ENCODE results near the gene DGKA. TPM values are rescaled to one million over a fixed set of nuclear protein-coding genes. Genes with fewer than 3 reads are reported as not detected.

Gene DGKA
- total RNA-seq, 1 experiment from 2014 or later, result 58.3 TPM

- no peak for TF ChIP-seq MAX (IDR thresholded peaks at IDR 0.05)
- no peak for TF ChIP-seq CTCF (IDR thresholded peaks at IDR 0.05 in 2 of 3, conservative IDR thresholded peaks at IDR 0.05 in 1 of 3; ENCODE audit: borderline replicate concordance in 1 of 3, insufficient read depth in 1 of 3, low read depth in 2 of 3, low read length in 2 of 3)
- TF ChIP-seq POLR2A (IDR thresholded peaks at IDR 0.05; ENCODE audit: borderline replicate concordance, extremely low read depth, insufficient read depth, insufficient read length), result no peak
- no peak for TF ChIP-seq JUND (IDR thresholded peaks at IDR 0.05)
- no peak for TF ChIP-seq EZH2phosphoT487 (IDR thresholded peaks at IDR 0.05; ENCODE audit: borderline replicate concordance)
- no peak for TF ChIP-seq ZFX (IDR thresholded peaks at IDR 0.05)
Measured at GRCh38 chr12:55995366-55995765, 64.4 kb downstream of the DGKA start (continued).

- intact Hi-C loops (cut with micrococcal nuclease), result loop anchor here (1.0 to 5.0 kb wide), 3 partner anchors 33 to 121 kb away; partner anchors contain the start of genes RPL41, RPS26 and ZC3H10
- H3K27ac ChIP-seq (ENCODE audit: low read depth, low read length), result peak overlapping the region; percentile 63
- POLR2A ChIA-PET, result interaction anchor here (0.6 to 2.8 kb wide), 6 partner anchors 10 to 314 kb away, joined by 3 to 22 read pairs (median 4); partner anchors contain the start of gene ZC3H10
Measured at GRCh38 chr12:55996201-55996714, 65.3 kb downstream of the DGKA start.

More at GRCh38 chr12:55996201-55996714, 65.3 kb downstream of the DGKA start:
- no peaks in the 10 kb centered on the region for H4K20me1 ChIP-seq (ENCODE audit: insufficient read depth)
- ChIA-PET RAD21 (ENCODE audit: low non-redundant PET in 1 of 2, low total read pairs in 2 of 2, uncharacterized antibody in 2 of 2, unreplicated experiment in 2 of 2) (interaction anchor here (0.8 to 2.0 kb wide), 4 partner anchors 22 to 44 kb away, joined by 3 to 6 read pairs (median 5); partner anchors contain the start of gene RAB5B (in 1 of the 2)), CTCF (interaction anchor here (0.5 to 3.5 kb wide), 21 partner anchors 12 to 259 kb away, joined by 3 to 48 read pairs (median 4); partner anchors contain the start of genes DNAJC14, ERBB3, MYL6 and RAB5B)
- H3K9ac ChIP-seq (ENCODE audit: low read length), result peak overlapping the region; percentile 73
- peak overlapping the region; percentile 88 for H3K4me2 ChIP-seq (ENCODE audit: low read length)
- TF ChIP-seq SP1 (IDR thresholded peaks at IDR 0.05; ENCODE audit: low read depth) (peak; percentile 24; the same call in 1 of the 2 replicates), CBX3 (IDR thresholded peaks at IDR 0.05; ENCODE audit: low read depth) (0 out of 2 replicates have a peak, but pooled peaks have one; percentile 25), CTCF (IDR thresholded peaks at IDR 0.05 in 2 of 3, conservative IDR thresholded peaks at IDR 0.05 in 1 of 3; ENCODE audit: borderline replicate concordance in 1 of 3, insufficient read depth in 1 of 3, low read depth in 2 of 3, low read length in 2 of 3) (peak; percentile 73 to 94 (median 84)), MAX (IDR thresholded peaks at IDR 0.05) (no peak), RAD21 (IDR thresholded peaks at IDR 0.05; ENCODE audit: low read depth) (peak; percentile 85), TCF7L2 (IDR thresholded peaks at IDR 0.05; ENCODE audit: borderline replicate concordance, extremely low read depth, insufficient read depth, insufficient read length) (no peak)
- H3K9me3 ChIP-seq (ENCODE audit: control insufficient read depth in 1 of 2, insufficient read depth in 1 of 2, low read depth in 1 of 2, low read length in 2 of 2), result no peaks in the 10 kb centered on the region
- H3K4me3 ChIP-seq (replicated peaks in 1 of 2; ENCODE audit: low read depth in 1 of 2, low read length in 2 of 2), result peak overlapping the region; percentile 62 to 76
- peaks cover 8 to 20% of the 10 kb centered on the region in 2 experiments; a peak in 2 of 4 replicates for H3K36me3 ChIP-seq (ENCODE audit: control insufficient read depth in 1 of 2, insufficient read depth in 2 of 2, low read length in 2 of 2)
- no peaks in the 10 kb centered on the region for H3K79me2 ChIP-seq (ENCODE audit: insufficient read depth, low read length)
- no TSS peak for BruUV-seq (replicated peaks)
- peak; percentile 23; the same call in 1 of the 2 replicates for ATAC-seq
- no peaks in the 10 kb centered on the region for H3K9me2 ChIP-seq (ENCODE audit: insufficient read depth)
- H3K4me1 ChIP-seq (ENCODE audit: control insufficient read depth in 1 of 2, insufficient read depth in 2 of 2, low read length in 2 of 2), result peaks cover 8 to 15% of the 10 kb centered on the region in 2 experiments; a peak in 3 of 4 replicates
- H3K27me3 ChIP-seq (ENCODE audit: insufficient read depth, low read length), result no peaks in the 10 kb centered on the region
- peak overlapping the region; percentile 37 for H2AFZ ChIP-seq (ENCODE audit: low read depth, low read length, poor library complexity, severe bottlenecking)
- DNase-seq (ENCODE audit: low read depth, low spot score), result no peak
